HL-60 (cell line): ENCODE measurements around the gene PACRG.

ENCODE experiments used
- DNase-seq, 2 experiments: peaks; one replicate each; pipeline ENCODE4 v3.0.0-alpha.2; 2010 to 2020; ENCODE audit warnings: low read depth in 1 of 2, low spot score in 1 of 2
- H3K27ac ChIP-seq: fragments of 250-450 bp; sonication (Bioruptor Pico); replicated peaks from 2 replicates; pipeline ENCODE4 v1.5.1; 2020; ENCODE audit warnings: mild to moderate bottlenecking, moderate library complexity
- H3K27me3 ChIP-seq: fragments of 250-450 bp; sonication (Bioruptor Pico); 2 replicates; pipeline ENCODE4 v1.5.1; 2021; ENCODE audit warnings: mild to moderate bottlenecking, moderate library complexity; ENCODE audit not compliant: insufficient read depth, poor library complexity, severe bottlenecking
- H3K4me3 ChIP-seq: replicated peaks from 2 replicates; pipeline ENCODE4 v1.5.1; 2011; ENCODE audit warnings: mild to moderate bottlenecking, control low read depth, low read length; ENCODE audit not compliant: insufficient read depth
- GABPA ChIP-seq: IDR thresholded peaks from 2 replicates; pipeline ENCODE4 v1.6.1; 2012; ENCODE audit warnings: low read depth
- POLR2AphosphoS5 ChIP-seq: IDR thresholded peaks from 2 replicates; pipeline ENCODE4 v1.6.1; 2012; ENCODE audit warnings: low read depth
- REST ChIP-seq: IDR thresholded peaks from 2 replicates; pipeline ENCODE4 v1.6.1; 2012; ENCODE audit warnings: low read depth; ENCODE audit not compliant: insufficient replicate concordance
- SPI1 ChIP-seq: IDR thresholded peaks from 2 replicates; pipeline ENCODE4 v1.6.1; 2012; ENCODE audit warnings: low read depth, mild to moderate bottlenecking, borderline replicate concordance
- TF ChIP-seq, protein P1 (sequence below): IDR thresholded peaks from one replicate; pipeline ENCODE4 v1.5.1; 2011; ENCODE audit warnings: low read length, control low read depth, inconsistent platforms; ENCODE audit not compliant: insufficient read depth

Gene PACRG

GRCh38 chr6:162951164-162951743 is 223.5 kb downstream of the PACRG start:
- Histone ChIP-seq H3K27me3 (no peaks in the 10 kb centered on the region), H3K27ac (no peak overlapping the region), H3K4me3 (no peak overlapping the region)
- TF ChIP-seq, protein P1, sequence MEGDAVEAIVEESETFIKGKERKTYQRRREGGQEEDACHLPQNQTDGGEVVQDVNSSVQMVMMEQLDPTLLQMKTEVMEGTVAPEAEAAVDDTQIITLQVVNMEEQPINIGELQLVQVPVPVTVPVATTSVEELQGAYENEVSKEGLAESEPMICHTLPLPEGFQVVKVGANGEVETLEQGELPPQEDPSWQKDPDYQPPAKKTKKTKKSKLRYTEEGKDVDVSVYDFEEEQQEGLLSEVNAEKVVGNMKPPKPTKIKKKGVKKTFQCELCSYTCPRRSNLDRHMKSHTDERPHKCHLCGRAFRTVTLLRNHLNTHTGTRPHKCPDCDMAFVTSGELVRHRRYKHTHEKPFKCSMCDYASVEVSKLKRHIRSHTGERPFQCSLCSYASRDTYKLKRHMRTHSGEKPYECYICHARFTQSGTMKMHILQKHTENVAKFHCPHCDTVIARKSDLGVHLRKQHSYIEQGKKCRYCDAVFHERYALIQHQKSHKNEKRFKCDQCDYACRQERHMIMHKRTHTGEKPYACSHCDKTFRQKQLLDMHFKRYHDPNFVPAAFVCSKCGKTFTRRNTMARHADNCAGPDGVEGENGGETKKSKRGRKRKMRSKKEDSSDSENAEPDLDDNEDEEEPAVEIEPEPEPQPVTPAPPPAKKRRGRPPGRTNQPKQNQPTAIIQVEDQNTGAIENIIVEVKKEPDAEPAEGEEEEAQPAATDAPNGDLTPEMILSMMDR = no peak
- TF ChIP-seq POLR2AphosphoS5 (no peak), SPI1 (no peak), GABPA (no peak), REST (no peak)
- no peak for DNase-seq

DNA sequence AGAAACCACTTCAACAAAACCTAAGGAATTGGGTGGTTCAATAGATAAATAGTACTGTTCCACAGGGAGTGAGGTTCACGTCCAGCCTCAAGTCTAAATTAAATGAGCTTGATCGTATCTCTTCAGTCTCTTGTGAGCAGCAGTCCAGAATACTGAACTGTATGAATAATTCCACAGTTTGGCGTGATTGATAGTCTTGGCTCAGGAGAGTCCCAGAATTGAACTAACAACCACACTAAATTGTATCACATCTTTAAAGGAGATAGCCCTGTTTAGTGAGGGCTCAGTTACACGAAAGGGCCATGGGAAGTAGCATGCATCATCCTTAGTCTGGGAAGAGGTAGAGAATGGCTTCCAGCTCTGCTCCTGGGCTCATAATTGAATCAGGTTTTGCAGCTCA is 224.6 kb downstream of the PACRG start:
- Histone ChIP-seq H3K4me3 (no peak overlapping the region), H3K27ac (no peak overlapping the region), H3K27me3 (no peaks in the 10 kb centered on the region)
- no peak for DNase-seq
- TF ChIP-seq, protein P1 = no peak
- no peak for TF ChIP-seq POLR2AphosphoS5
- TF ChIP-seq SPI1 = no peak
- TF ChIP-seq REST = no peak
- no peak for TF ChIP-seq GABPA

- H3K27me3 ChIP-seq = no peaks in the 10 kb centered on the region
- TF ChIP-seq, protein P1 = no peak
- TF ChIP-seq SPI1 = no peak
- TF ChIP-seq REST = no peak
- TF ChIP-seq GABPA = no peak
- TF ChIP-seq POLR2AphosphoS5 = no peak
- H3K27ac ChIP-seq = no peak overlapping the region
- no peak for DNase-seq
- no peak overlapping the region for H3K4me3 ChIP-seq
These were observed 229.3 kb downstream of the PACRG start for GRCh38 chr6:162957062-162957461.
